Measurements from ENCODE around the gene PCDHGA1. TPM values are rescaled to one million over a fixed set of nuclear protein-coding genes. Genes with fewer than 3 reads are reported as not detected.
A peak's percentile ranks its signal among the peaks of the same experiment; 100 is the strongest.

Gene PCDHGA1
- total and polyA plus RNA-seq, 2 experiments from 2014 or later: 0.33 TPM; not detected in 1

DNA sequence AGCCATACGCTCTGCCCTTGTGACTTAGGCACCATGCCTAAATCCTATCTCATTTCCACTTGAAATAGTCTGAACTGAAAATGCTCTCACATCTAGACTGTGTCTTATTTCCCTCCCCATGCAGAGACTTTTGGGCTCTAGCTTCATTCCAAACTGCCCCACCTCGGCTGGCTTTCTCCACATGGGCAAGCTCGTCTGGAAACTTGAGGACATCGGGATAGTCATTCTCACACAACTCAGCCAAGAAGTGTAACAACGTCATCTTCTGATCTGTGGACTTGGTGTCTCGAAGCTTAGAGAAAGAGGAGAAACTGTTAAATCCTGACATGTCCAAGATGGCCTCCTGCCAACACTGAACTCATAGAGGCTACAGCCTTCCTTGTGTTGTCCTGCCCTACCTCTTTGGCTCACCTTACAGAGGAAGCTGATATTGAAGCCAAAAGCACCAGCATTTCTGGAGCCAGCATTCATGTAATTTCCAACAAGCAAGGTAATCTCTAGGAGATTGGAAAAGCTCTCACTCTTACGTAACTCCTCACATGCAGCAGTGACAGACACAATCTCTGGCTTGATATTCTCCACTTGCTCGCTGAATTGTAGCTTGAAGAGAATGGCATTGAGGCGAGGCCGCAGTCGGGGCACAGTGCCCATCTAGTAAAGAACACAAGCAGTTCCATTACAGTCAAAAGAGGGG is 198.1 kb downstream of the PCDHGA1 start:
- DNase-seq (ENCODE audit: low spot score): no peak
- TF ChIP-seq EZH2phosphoT487 (IDR thresholded peaks at IDR 0.05; ENCODE audit: low read depth, severe bottlenecking, unreplicated experiment) (no peak), EZH2 (IDR thresholded peaks at IDR 0.05; ENCODE audit: borderline replicate concordance) (no peak)
- TF ChIP-seq, protein P1, sequence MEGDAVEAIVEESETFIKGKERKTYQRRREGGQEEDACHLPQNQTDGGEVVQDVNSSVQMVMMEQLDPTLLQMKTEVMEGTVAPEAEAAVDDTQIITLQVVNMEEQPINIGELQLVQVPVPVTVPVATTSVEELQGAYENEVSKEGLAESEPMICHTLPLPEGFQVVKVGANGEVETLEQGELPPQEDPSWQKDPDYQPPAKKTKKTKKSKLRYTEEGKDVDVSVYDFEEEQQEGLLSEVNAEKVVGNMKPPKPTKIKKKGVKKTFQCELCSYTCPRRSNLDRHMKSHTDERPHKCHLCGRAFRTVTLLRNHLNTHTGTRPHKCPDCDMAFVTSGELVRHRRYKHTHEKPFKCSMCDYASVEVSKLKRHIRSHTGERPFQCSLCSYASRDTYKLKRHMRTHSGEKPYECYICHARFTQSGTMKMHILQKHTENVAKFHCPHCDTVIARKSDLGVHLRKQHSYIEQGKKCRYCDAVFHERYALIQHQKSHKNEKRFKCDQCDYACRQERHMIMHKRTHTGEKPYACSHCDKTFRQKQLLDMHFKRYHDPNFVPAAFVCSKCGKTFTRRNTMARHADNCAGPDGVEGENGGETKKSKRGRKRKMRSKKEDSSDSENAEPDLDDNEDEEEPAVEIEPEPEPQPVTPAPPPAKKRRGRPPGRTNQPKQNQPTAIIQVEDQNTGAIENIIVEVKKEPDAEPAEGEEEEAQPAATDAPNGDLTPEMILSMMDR (IDR thresholded peaks at IDR 0.05; ENCODE audit: poor library complexity): no peak
- peaks cover 38% of the 10 kb centered on the region for H3K4me1 ChIP-seq (ENCODE audit: insufficient read depth)
- H3K27me3 ChIP-seq: no peaks in the 10 kb centered on the region
- H3K4me2 ChIP-seq: no peak overlapping the region
- no peaks in the 10 kb centered on the region for H3K9me2 ChIP-seq (replicated peaks; ENCODE audit: insufficient read depth)
- H3K79me2 ChIP-seq: peaks cover under 1% of the 10 kb centered on the region
- H2AFZ ChIP-seq: no peak overlapping the region
- H3K27ac ChIP-seq: peak overlapping the region; percentile 77
- H3K4me3 ChIP-seq: no peak overlapping the region
- WGBS (ENCODE audit: low lambda C conversion rate, missing lambda C conversion rate): 87% methylated on average over 11 of the region's 11 CpGs
- H4K20me1 ChIP-seq (ENCODE audit: insufficient read depth, poor library complexity, severe bottlenecking): no peaks in the 10 kb centered on the region
- no peaks in the 10 kb centered on the region for H3K36me3 ChIP-seq (replicated peaks; ENCODE audit: insufficient read depth, low read depth)
- H3K9me3 ChIP-seq (ENCODE audit: low read depth): no peaks in the 10 kb centered on the region

DNA sequence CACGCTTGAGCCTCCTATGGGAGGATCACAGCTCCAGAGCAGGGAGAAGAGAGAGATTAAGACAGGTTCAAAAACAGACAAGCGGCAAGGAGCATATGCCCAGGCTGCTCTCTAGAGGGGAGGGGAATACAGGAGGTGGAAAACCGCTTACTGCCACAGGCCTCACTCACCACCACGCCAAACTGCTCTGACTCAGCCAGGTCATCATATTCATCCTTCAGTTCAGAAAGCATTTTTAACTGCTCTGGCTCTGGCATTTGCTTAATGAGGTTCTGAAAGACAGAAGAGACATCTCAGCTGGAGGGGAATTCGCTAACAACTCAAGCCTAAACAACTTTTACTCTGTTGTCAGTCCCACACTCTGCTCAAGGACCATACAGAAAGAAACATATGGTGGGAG is 198.7 kb downstream of the PCDHGA1 start:
- Histone ChIP-seq H4K20me1 (ENCODE audit: insufficient read depth, poor library complexity, severe bottlenecking) (no peaks in the 10 kb centered on the region), H3K4me2 (no peak overlapping the region), H3K27ac (peak overlapping the region; percentile 77), H3K9me3 (ENCODE audit: low read depth) (no peaks in the 10 kb centered on the region), H3K27me3 (no peaks in the 10 kb centered on the region), H3K9me2 (replicated peaks; ENCODE audit: insufficient read depth) (no peaks in the 10 kb centered on the region), H3K4me3 (no peak overlapping the region), H3K4me1 (ENCODE audit: insufficient read depth) (peaks cover 34% of the 10 kb centered on the region), H3K79me2 (no peaks in the 10 kb centered on the region), H3K36me3 (replicated peaks; ENCODE audit: insufficient read depth, low read depth) (no peaks in the 10 kb centered on the region), H2AFZ (no peak overlapping the region)
- TF ChIP-seq EZH2phosphoT487 (IDR thresholded peaks at IDR 0.05; ENCODE audit: low read depth, severe bottlenecking, unreplicated experiment) (no peak), EZH2 (IDR thresholded peaks at IDR 0.05; ENCODE audit: borderline replicate concordance) (no peak)
- TF ChIP-seq, protein P1 (IDR thresholded peaks at IDR 0.05; ENCODE audit: poor library complexity): no peak
- WGBS (ENCODE audit: low lambda C conversion rate, missing lambda C conversion rate): 69% methylated on average over 5 of the region's 5 CpGs
- peak; percentile 42 for DNase-seq (ENCODE audit: low spot score)

DNA sequence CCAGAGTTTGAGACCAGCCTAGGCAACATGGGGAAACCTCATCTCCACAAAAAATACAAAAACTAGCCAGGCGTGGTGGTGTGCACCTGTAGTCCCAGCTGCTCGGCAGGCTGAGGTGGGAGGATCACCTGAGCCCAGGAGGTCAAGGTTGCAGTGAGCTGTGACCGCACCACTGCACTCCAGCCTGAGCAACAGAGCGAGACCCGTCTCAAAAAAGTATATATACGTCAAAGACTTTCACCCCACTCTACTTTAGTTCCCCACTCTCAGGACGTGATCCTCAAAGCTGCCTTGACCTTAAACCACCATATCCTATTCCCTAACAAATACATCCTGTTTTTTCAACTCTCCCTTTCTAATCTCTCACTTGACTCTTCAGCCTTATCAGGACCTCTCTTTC is 199.6 kb downstream of the PCDHGA1 start:
- Histone ChIP-seq H3K4me2 (no peak overlapping the region), H3K79me2 (no peaks in the 10 kb centered on the region), H3K9me2 (replicated peaks; ENCODE audit: insufficient read depth) (no peaks in the 10 kb centered on the region), H3K9me3 (ENCODE audit: low read depth) (no peaks in the 10 kb centered on the region), H3K4me3 (no peak overlapping the region), H3K36me3 (replicated peaks; ENCODE audit: insufficient read depth, low read depth) (no peaks in the 10 kb centered on the region), H3K4me1 (ENCODE audit: insufficient read depth) (peaks cover 28% of the 10 kb centered on the region), H3K27me3 (no peaks in the 10 kb centered on the region), H4K20me1 (ENCODE audit: insufficient read depth, poor library complexity, severe bottlenecking) (no peaks in the 10 kb centered on the region), H3K27ac (peak overlapping the region; percentile 77), H2AFZ (no peak overlapping the region)
- TF ChIP-seq, protein P1 (IDR thresholded peaks at IDR 0.05; ENCODE audit: poor library complexity): no peak
- no peak for TF ChIP-seq EZH2 (IDR thresholded peaks at IDR 0.05; ENCODE audit: borderline replicate concordance)
- no peak for TF ChIP-seq EZH2phosphoT487 (IDR thresholded peaks at IDR 0.05; ENCODE audit: low read depth, severe bottlenecking, unreplicated experiment)
- DNase-seq (ENCODE audit: low spot score): no peak
- WGBS (ENCODE audit: low lambda C conversion rate, missing lambda C conversion rate): 97% methylated on average over 7 of the region's 7 CpGs

Measured in hepatocyte (in vitro differentiated cells).